ENCODE data around the gene PGLYRP4.

Gene PGLYRP4

GRCh38 chr1:153308540-153308939 is 40.1 kb downstream of the PGLYRP4 start:
- no peak overlapping the region for H3K4me2 ChIP-seq (ENCODE audit: low read depth, low read length)
- H3K9me2 ChIP-seq (replicated peaks; ENCODE audit: insufficient read depth, low read length), result no peaks in the 10 kb centered on the region
- no peaks in the 10 kb centered on the region for H3K79me2 ChIP-seq (ENCODE audit: low read length)
- no peak overlapping the region for H2AFZ ChIP-seq (ENCODE audit: low read length)
- H4K20me1 ChIP-seq (ENCODE audit: insufficient read depth, low read length), result no peaks in the 10 kb centered on the region
- no peaks in the 10 kb centered on the region for H3K27me3 ChIP-seq (replicated peaks; ENCODE audit: insufficient read depth, low read length)
- no peaks in the 10 kb centered on the region for H3K4me1 ChIP-seq (ENCODE audit: low read length)
- no peaks in the 10 kb centered on the region for H3K36me3 ChIP-seq (replicated peaks; ENCODE audit: insufficient read depth, low read length)
- no peak for DNase-seq
- TF ChIP-seq EZH2phosphoT487 (IDR thresholded peaks at IDR 0.05; ENCODE audit: low read length) (no peak), CTCF (IDR thresholded peaks at IDR 0.05; ENCODE audit: low read length) (no peak), EZH2 (optimal IDR thresholded peaks at IDR 0.05; ENCODE audit: low read depth, low read length) (no peak)
- H3K9me3 ChIP-seq (replicated peaks; ENCODE audit: insufficient read depth, low read length), result no peaks in the 10 kb centered on the region
- no peaks in the 10 kb centered on the region for H3F3A ChIP-seq (ENCODE audit: insufficient read depth, low read length)
- H3K27ac ChIP-seq (ENCODE audit: low read length), result no peak overlapping the region
- H3K9ac ChIP-seq (ENCODE audit: low read length), result no peak overlapping the region
- H3K4me3 ChIP-seq (ENCODE audit: low read length), result no peak overlapping the region

DNA sequence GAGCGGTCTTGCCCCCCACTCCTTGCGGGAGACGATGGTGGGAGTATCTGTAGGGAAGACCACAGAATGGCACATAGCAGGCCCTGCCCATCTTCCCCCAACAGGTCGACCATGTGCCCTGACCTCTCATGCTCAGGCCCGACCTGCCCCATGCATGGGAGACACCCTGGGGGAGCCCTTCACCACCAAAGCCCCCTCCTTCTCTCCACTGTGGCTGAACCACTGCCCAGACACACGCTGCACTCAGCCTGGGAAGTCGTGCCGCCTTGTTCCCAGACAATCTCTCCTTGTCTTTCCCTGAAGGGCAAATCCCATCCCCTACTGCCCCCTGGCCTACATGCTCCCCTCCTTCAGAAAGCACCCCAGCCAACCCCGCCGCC is 41.4 kb downstream of the PGLYRP4 start:
- TF ChIP-seq EZH2 (optimal IDR thresholded peaks at IDR 0.05; ENCODE audit: low read depth, low read length) (no peak), CTCF (IDR thresholded peaks at IDR 0.05; ENCODE audit: low read length) (no peak), EZH2phosphoT487 (IDR thresholded peaks at IDR 0.05; ENCODE audit: low read length) (no peak)
- H3K9me2 ChIP-seq (replicated peaks; ENCODE audit: insufficient read depth, low read length), result no peaks in the 10 kb centered on the region
- H3K4me2 ChIP-seq (ENCODE audit: low read depth, low read length), result no peak overlapping the region
- H4K20me1 ChIP-seq (ENCODE audit: insufficient read depth, low read length), result no peaks in the 10 kb centered on the region
- no peak for DNase-seq
- no peaks in the 10 kb centered on the region for H3K27me3 ChIP-seq (replicated peaks; ENCODE audit: insufficient read depth, low read length)
- H2AFZ ChIP-seq (ENCODE audit: low read length), result no peak overlapping the region
- H3F3A ChIP-seq (ENCODE audit: insufficient read depth, low read length), result no peaks in the 10 kb centered on the region
- no peaks in the 10 kb centered on the region for H3K9me3 ChIP-seq (replicated peaks; ENCODE audit: insufficient read depth, low read length)
- H3K4me3 ChIP-seq (ENCODE audit: low read length), result no peak overlapping the region
- H3K79me2 ChIP-seq (ENCODE audit: low read length), result no peaks in the 10 kb centered on the region
- H3K27ac ChIP-seq (ENCODE audit: low read length), result no peak overlapping the region
- H3K36me3 ChIP-seq (replicated peaks; ENCODE audit: insufficient read depth, low read length), result no peaks in the 10 kb centered on the region
- H3K4me1 ChIP-seq (ENCODE audit: low read length), result no peaks in the 10 kb centered on the region
- no peak overlapping the region for H3K9ac ChIP-seq (ENCODE audit: low read length)

DNA sequence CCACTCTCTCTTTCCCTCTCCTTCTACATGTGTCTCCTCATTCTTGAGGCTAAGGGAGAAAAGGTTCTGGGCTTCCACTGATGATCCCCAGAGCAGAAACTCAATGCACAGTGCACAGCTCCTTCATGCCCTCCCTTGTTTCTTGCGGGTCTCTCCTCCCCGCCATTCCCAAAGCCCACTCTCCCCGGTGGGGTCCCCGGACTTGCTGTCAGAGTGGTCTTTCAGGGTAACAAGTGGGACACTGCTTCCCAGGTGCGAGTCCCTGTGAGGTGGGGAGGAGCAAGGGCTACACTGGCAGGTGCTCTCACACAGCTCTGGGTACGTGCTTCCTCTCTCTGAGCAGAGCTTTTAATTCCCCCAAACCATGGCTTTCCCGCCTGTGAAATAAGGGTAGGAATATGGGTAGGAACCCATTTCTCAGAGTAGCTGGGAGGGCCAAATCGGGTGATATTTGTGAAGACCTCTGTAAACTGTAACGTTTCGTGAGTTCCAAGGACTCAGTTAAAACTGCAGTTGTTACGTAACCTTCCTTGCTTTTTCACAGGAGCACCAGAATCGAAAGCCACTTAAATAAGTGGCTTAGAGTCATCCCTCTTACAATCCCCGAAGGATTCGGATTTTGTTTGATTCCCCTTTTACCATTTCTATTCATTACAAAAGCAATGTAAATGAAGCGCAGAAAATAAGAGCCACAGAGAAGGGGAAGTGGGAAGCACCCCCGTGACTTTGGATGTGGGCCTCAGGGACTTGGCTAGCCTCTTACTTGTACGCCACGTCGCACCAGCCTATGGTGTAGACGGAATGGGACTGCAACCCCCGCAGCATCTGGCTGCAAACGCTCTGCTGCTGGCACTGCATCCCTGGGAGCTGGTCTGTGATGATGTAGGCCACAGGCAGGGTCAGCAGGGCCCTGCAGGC is 42.1 kb downstream of the PGLYRP4 start:
- no peaks in the 10 kb centered on the region for H3K79me2 ChIP-seq (ENCODE audit: low read length)
- H3K9me3 ChIP-seq (replicated peaks; ENCODE audit: insufficient read depth, low read length), result no peaks in the 10 kb centered on the region
- H3K36me3 ChIP-seq (replicated peaks; ENCODE audit: insufficient read depth, low read length), result no peaks in the 10 kb centered on the region
- DNase-seq, result no peak
- no peaks in the 10 kb centered on the region for H3F3A ChIP-seq (ENCODE audit: insufficient read depth, low read length)
- no peak overlapping the region for H3K4me3 ChIP-seq (ENCODE audit: low read length)
- no peak overlapping the region for H3K27ac ChIP-seq (ENCODE audit: low read length)
- H3K4me1 ChIP-seq (ENCODE audit: low read length), result no peaks in the 10 kb centered on the region
- no peak overlapping the region for H2AFZ ChIP-seq (ENCODE audit: low read length)
- no peaks in the 10 kb centered on the region for H4K20me1 ChIP-seq (ENCODE audit: insufficient read depth, low read length)
- no peaks in the 10 kb centered on the region for H3K9me2 ChIP-seq (replicated peaks; ENCODE audit: insufficient read depth, low read length)
- no peaks in the 10 kb centered on the region for H3K27me3 ChIP-seq (replicated peaks; ENCODE audit: insufficient read depth, low read length)
- H3K4me2 ChIP-seq (ENCODE audit: low read depth, low read length), result no peak overlapping the region
- TF ChIP-seq CTCF (IDR thresholded peaks at IDR 0.05; ENCODE audit: low read length) (no peak), EZH2 (optimal IDR thresholded peaks at IDR 0.05; ENCODE audit: low read depth, low read length) (no peak), EZH2phosphoT487 (IDR thresholded peaks at IDR 0.05; ENCODE audit: low read length) (no peak)
- H3K9ac ChIP-seq (ENCODE audit: low read length), result no peak overlapping the region
